ENCODE data around the gene UGT1A3. TPM values are rescaled to one million over a fixed set of nuclear protein-coding genes. Genes with fewer than 3 reads are reported as not detected.

The UGT1A3 gene
- polyA plus RNA-seq, 1 donor, result 0.16 TPM

DNA sequence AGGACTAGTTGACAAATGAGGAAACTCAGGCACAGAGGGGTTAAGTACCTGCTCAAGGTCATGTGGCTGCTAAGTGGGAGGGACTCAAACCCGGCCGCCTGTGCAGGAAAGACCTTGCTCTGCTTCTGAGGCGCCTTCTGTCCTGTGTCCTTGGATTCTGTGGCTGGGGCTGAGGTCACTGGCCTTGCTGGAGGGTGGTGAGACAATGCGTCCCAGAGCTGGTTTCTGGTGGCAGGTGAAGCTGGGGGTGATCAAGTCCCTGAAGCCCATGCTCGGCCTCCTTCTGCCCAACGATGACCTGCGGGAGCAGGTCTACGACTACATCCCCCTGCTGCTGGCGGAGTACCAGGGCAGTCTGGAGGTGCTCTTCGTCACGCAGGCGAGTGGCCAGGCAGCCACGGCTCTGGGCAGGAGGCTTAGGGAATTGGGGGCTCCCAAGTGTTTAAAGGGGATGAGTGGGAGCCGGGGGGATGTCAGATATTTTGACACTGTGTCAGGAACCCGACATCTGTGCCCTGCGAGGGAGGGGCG lies 65.4 kb downstream of the UGT1A3 start:
- WGBS (ENCODE audit: insufficient coverage, low lambda C conversion rate), result no CpG with 5 or more reads among the region's 17 CpGs
- Histone ChIP-seq H3K27ac (ENCODE audit: low read length) (peak overlapping the region; percentile 11), H3K27me3 (ENCODE audit: control insufficient read depth, insufficient read depth, low read length) (no peaks in the 10 kb centered on the region), H3K4me1 (ENCODE audit: control insufficient read depth, insufficient read depth, low read length) (peaks cover 14% of the 10 kb centered on the region), H3K9me3 (ENCODE audit: control insufficient read depth, low read depth, low read length) (no peaks in the 10 kb centered on the region), H3K36me3 (ENCODE audit: control insufficient read depth, insufficient read depth, low read length) (no peaks in the 10 kb centered on the region), H3K4me3 (ENCODE audit: low read length) (no peak overlapping the region)
- DNase-seq, result peak in 1 of 2 donors; percentile 52

- no peaks in the 10 kb centered on the region for H3K9me3 ChIP-seq (ENCODE audit: control insufficient read depth, low read depth, low read length)
- no peak for DNase-seq
- H3K4me1 ChIP-seq (ENCODE audit: control insufficient read depth, insufficient read depth, low read length), result peaks cover 14% of the 10 kb centered on the region
- H3K27ac ChIP-seq (ENCODE audit: low read length), result no peak overlapping the region
- H3K36me3 ChIP-seq (ENCODE audit: control insufficient read depth, insufficient read depth, low read length), result no peaks in the 10 kb centered on the region
- no peak overlapping the region for H3K4me3 ChIP-seq (ENCODE audit: low read length)
- WGBS (ENCODE audit: insufficient coverage, low lambda C conversion rate), result no CpG with 5 or more reads among the region's 13 CpGs
- H3K27me3 ChIP-seq (ENCODE audit: control insufficient read depth, insufficient read depth, low read length), result no peaks in the 10 kb centered on the region
Observed at GRCh38 chr2:233795735-233796171, 66.9 kb downstream of the UGT1A3 start.

DNA sequence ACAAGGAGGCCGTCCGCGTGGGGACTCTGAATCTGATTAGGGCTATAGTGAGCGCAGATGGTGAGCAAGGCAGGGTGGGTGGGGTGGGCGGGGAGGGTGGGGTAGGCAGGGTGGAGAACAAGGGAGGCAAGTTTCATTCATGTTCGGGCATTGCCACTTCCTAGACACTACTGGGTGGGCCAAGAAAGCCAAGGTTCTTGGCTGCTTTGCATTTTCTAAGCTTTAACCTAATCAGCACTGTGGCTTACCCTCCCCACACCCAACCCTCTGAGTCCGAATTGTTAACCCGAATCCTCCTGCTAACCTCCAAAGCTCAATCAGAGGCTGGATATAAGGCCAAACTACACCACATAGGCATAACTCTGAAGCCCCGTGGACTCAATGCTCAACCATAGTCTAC lies 67.4 kb downstream of the UGT1A3 start:
- WGBS (ENCODE audit: insufficient coverage, low lambda C conversion rate), result no CpG with 5 or more reads among the region's 9 CpGs
- Histone ChIP-seq H3K9me3 (ENCODE audit: control insufficient read depth, low read depth, low read length) (no peaks in the 10 kb centered on the region), H3K27me3 (ENCODE audit: control insufficient read depth, insufficient read depth, low read length) (no peaks in the 10 kb centered on the region), H3K36me3 (ENCODE audit: control insufficient read depth, insufficient read depth, low read length) (no peaks in the 10 kb centered on the region), H3K4me1 (ENCODE audit: control insufficient read depth, insufficient read depth, low read length) (peaks cover 14% of the 10 kb centered on the region), H3K4me3 (ENCODE audit: low read length) (no peak overlapping the region), H3K27ac (ENCODE audit: low read length) (no peak overlapping the region)
- no peak for DNase-seq

GRCh38 chr2:233798335-233799086 lies 69.7 kb downstream of the UGT1A3 start:
- Histone ChIP-seq H3K27me3 (ENCODE audit: control insufficient read depth, insufficient read depth, low read length) (no peaks in the 10 kb centered on the region), H3K9me3 (ENCODE audit: control insufficient read depth, low read depth, low read length) (no peaks in the 10 kb centered on the region), H3K27ac (ENCODE audit: low read length) (no peak overlapping the region), H3K4me1 (ENCODE audit: control insufficient read depth, insufficient read depth, low read length) (peaks cover 11% of the 10 kb centered on the region), H3K36me3 (ENCODE audit: control insufficient read depth, insufficient read depth, low read length) (no peaks in the 10 kb centered on the region), H3K4me3 (ENCODE audit: low read length) (no peak overlapping the region)
- no peak for DNase-seq
- 70% methylated on average over 2 of the region's 14 CpGs for WGBS (ENCODE audit: insufficient coverage, low lambda C conversion rate)

- WGBS (ENCODE audit: insufficient coverage, low lambda C conversion rate), result no CpG with 5 or more reads among the region's 7 CpGs
- no peak for DNase-seq
- H3K36me3 ChIP-seq (ENCODE audit: control insufficient read depth, insufficient read depth, low read length), result no peaks in the 10 kb centered on the region
- no peaks in the 10 kb centered on the region for H3K9me3 ChIP-seq (ENCODE audit: control insufficient read depth, low read depth, low read length)
- H3K4me3 ChIP-seq (ENCODE audit: low read length), result no peak overlapping the region
- H3K4me1 ChIP-seq (ENCODE audit: control insufficient read depth, insufficient read depth, low read length), result peaks cover 4% of the 10 kb centered on the region
- H3K27me3 ChIP-seq (ENCODE audit: control insufficient read depth, insufficient read depth, low read length), result no peaks in the 10 kb centered on the region
- H3K27ac ChIP-seq (ENCODE audit: low read length), result no peak overlapping the region
Observed at GRCh38 chr2:233799087-233799665, 70.3 kb downstream of the UGT1A3 start.

DNA sequence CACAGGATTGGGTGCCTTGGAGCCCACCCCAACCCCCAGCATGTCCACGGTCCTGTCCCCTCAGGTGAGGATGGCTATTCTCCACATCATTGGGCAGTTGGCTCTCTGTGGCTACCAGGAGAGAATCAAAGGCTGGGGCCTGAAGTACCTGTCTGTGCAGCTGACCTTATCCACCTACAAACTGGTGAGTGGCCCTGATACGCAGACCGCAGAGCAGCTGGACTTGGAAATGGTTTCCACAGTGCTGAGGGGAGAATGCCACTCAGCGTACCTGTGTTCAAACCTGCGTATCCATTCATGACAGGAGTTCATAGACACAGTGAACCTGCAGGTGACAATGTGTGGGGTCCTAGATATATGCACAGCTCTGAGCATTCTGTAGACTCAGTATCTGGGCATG lies 70.9 kb downstream of the UGT1A3 start:
- Histone ChIP-seq H3K9me3 (ENCODE audit: control insufficient read depth, low read depth, low read length) (no peaks in the 10 kb centered on the region), H3K36me3 (ENCODE audit: control insufficient read depth, insufficient read depth, low read length) (no peaks in the 10 kb centered on the region), H3K4me1 (ENCODE audit: control insufficient read depth, insufficient read depth, low read length) (no peaks in the 10 kb centered on the region), H3K4me3 (ENCODE audit: low read length) (no peak overlapping the region), H3K27me3 (ENCODE audit: control insufficient read depth, insufficient read depth, low read length) (no peaks in the 10 kb centered on the region), H3K27ac (ENCODE audit: low read length) (no peak overlapping the region)
- no peak for DNase-seq
- WGBS (ENCODE audit: insufficient coverage, low lambda C conversion rate), result no CpG with 5 or more reads among the region's 5 CpGs

GRCh38 chr2:233800208-233800607 lies 71.4 kb downstream of the UGT1A3 start:
- 100% methylated on average over 1 of the region's 7 CpGs for WGBS (ENCODE audit: insufficient coverage, low lambda C conversion rate)

DNA sequence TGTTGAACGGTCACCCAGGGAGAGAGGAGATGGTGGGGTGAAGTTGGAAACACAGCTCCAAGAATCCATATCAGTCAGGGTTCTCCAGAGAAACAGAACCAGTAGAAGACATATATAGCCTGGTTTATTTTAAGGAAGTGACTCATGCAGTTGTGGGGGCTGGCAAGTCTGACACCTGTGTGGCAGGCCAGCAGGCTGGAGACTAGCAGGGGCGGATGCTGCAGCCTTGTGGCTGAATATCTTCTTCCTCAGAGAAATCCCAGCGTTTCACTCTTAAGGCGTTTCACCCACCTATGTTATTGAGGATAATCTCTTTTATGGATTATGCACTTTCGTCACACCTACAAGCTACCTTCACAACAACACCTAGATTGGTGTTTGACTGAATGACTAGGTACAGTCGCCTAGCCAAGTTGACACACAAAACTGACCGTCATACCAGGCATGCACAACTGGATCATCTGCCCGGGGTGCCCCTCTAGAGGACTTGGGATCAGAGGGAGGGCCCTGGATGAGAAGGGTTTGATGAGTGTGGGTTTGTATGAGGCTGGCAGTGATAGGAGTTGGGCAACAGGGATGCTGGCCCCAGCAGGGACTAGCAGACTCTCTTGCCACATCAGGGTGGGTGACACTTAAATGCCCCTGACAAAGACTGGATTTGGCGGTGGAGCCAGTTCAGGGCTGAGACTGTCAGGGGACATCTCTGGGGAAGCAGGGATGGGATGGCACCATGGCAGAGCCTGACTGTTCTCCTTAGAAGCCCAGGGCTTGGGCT lies 72.7 kb downstream of the UGT1A3 start:
- DNase-seq, result no peak
- Histone ChIP-seq H3K9me3 (ENCODE audit: control insufficient read depth, low read depth, low read length) (no peaks in the 10 kb centered on the region), H3K27me3 (ENCODE audit: control insufficient read depth, insufficient read depth, low read length) (no peaks in the 10 kb centered on the region), H3K27ac (ENCODE audit: low read length) (no peak overlapping the region), H3K4me3 (ENCODE audit: low read length) (no peak overlapping the region), H3K4me1 (ENCODE audit: control insufficient read depth, insufficient read depth, low read length) (no peaks in the 10 kb centered on the region), H3K36me3 (ENCODE audit: control insufficient read depth, insufficient read depth, low read length) (no peaks in the 10 kb centered on the region)
- 90% methylated on average over 2 of the region's 9 CpGs for WGBS (ENCODE audit: insufficient coverage, low lambda C conversion rate)

More at GRCh38 chr2:233800208-233800607, 71.4 kb downstream of the UGT1A3 start:
- no peaks in the 10 kb centered on the region for H3K36me3 ChIP-seq (ENCODE audit: control insufficient read depth, insufficient read depth, low read length)
- no peaks in the 10 kb centered on the region for H3K9me3 ChIP-seq (ENCODE audit: control insufficient read depth, low read depth, low read length)
- H3K4me1 ChIP-seq (ENCODE audit: control insufficient read depth, insufficient read depth, low read length), result no peaks in the 10 kb centered on the region
- no peak for DNase-seq
- no peaks in the 10 kb centered on the region for H3K27me3 ChIP-seq (ENCODE audit: control insufficient read depth, insufficient read depth, low read length)
- no peak overlapping the region for H3K27ac ChIP-seq (ENCODE audit: low read length)
- H3K4me3 ChIP-seq (ENCODE audit: low read length), result no peak overlapping the region

GRCh38 chr2:233802132-233802815 lies 73.4 kb downstream of the UGT1A3 start:
- Histone ChIP-seq H3K36me3 (ENCODE audit: control insufficient read depth, insufficient read depth, low read length) (no peaks in the 10 kb centered on the region), H3K27ac (ENCODE audit: low read length) (no peak overlapping the region), H3K9me3 (ENCODE audit: control insufficient read depth, low read depth, low read length) (no peaks in the 10 kb centered on the region), H3K4me3 (ENCODE audit: low read length) (no peak overlapping the region), H3K27me3 (ENCODE audit: control insufficient read depth, insufficient read depth, low read length) (no peaks in the 10 kb centered on the region), H3K4me1 (ENCODE audit: control insufficient read depth, insufficient read depth, low read length) (no peaks in the 10 kb centered on the region)
- WGBS (ENCODE audit: insufficient coverage, low lambda C conversion rate), result no CpG with 5 or more reads among the region's 3 CpGs
- no peak for DNase-seq

All from large intestine (tissue), 3 donors.